B cell (primary cell): ENCODE data around the gene BMAL1. TPM values are rescaled to one million over a fixed set of nuclear protein-coding genes. Genes with fewer than 3 reads are reported as not detected.
"Not testable (repeated sequence)": the region's sequence is repeated elsewhere in the genome, so short reads cannot be mapped to it uniquely, and the experiment has no call there.

ENCODE experiments used
- ATAC-seq: fragments of 200-7000 bp; cut with Tn5 transposase; one replicate; pipeline ENCODE4 v1.10.0; 2021; ENCODE audit warnings: low read depth, mild to moderate bottlenecking, moderate number of reproducible peaks, moderate library complexity
- CTCF ChIA-PET: fragments of 350-600 bp; sonication (Branson Sonifier 250); formaldehyde crosslinking; loops from one replicate; lab custom pipeline; 2021; ENCODE audit warnings: antibody characterized with exemption, inconsistent platforms; lab: Charles Lee
- POLR2A ChIA-PET: fragments of 350-600 bp; sonication (Branson Sonifier 250); formaldehyde crosslinking; loops from one replicate; lab custom pipeline; 2021; ENCODE audit warnings: antibody characterized with exemption; lab: Charles Lee
- DNase-seq: peaks from one replicate; pipeline ENCODE4 v3.0.0; 2013
- H2AFZ ChIP-seq: 2 replicates; pipeline ENCODE4 v1.6.1; 2012; ENCODE audit warnings: mild to moderate bottlenecking, low read depth, low read length; ENCODE audit not compliant: insufficient read depth, poor library complexity, severe bottlenecking
- H3K27ac ChIP-seq, 2 donors: 1 replicate in 1 of 2; 2 replicates in 1 of 2; pipeline ENCODE4 v1.5.1; 2012 to 2013; ENCODE audit warnings: low read length in 2 of 2, mild to moderate bottlenecking in 2 of 2, moderate library complexity in 1 of 2
- H3K27me3 ChIP-seq, 4 experiments: fragments of 200-600 bp in 1 of 4; sonication (generic) in 1 of 4; replicated peaks in 1 of 4; 1 replicate in 2 of 4; 2 replicates in 2 of 4; pipeline versions ENCODE4 v1.6.1 to v1.7.0; 2013 to 2016; ENCODE audit warnings: low read length in 3 of 4, mild to moderate bottlenecking in 2 of 4, mixed read lengths in 1 of 4, moderate library complexity in 1 of 4; ENCODE audit not compliant: insufficient read depth in 4 of 4, control insufficient read depth in 3 of 4; ENCODE audit errors: control extremely low read depth in 1 of 4
- H3K36me3 ChIP-seq, 2 experiments: replicated peaks in 1 of 2; 1 replicate in 1 of 2; 2 replicates in 1 of 2; pipeline versions ENCODE4 v1.6.1 to v1.7.1; 2013; ENCODE audit warnings: low read length in 1 of 2; ENCODE audit not compliant: insufficient read depth in 2 of 2, control insufficient read depth in 1 of 2; ENCODE audit errors: control extremely low read depth in 1 of 2, extremely low read depth in 1 of 2
- H3K4me1 ChIP-seq, 2 donors: fragments of 200-600 bp in 1 of 2; sonication (generic) in 1 of 2; 1 replicate in 1 of 2; 2 replicates in 1 of 2; pipeline versions ENCODE4 v1.5.1 to v1.6.1; 2013 to 2017; ENCODE audit warnings: low read length in 2 of 2; ENCODE audit not compliant: control insufficient read depth in 2 of 2, insufficient read depth in 2 of 2
- H3K4me2 ChIP-seq: replicated peaks from 2 replicates; pipeline ENCODE3; 2012; ENCODE audit warnings: mild to moderate bottlenecking, low read depth, low read length; ENCODE audit not compliant: poor library complexity, severe bottlenecking
- H3K4me3 ChIP-seq, 5 experiments: fragments of 200-600 bp in 1 of 5; sonication (generic) in 1 of 5; 1 replicate in 3 of 5; 2 replicates in 2 of 5; pipeline versions ENCODE4 v1.5.1 to v1.7.0; 2011 to 2016; ENCODE audit warnings: low read length in 4 of 5, mild to moderate bottlenecking in 4 of 5, low read depth in 2 of 5, control low read depth in 1 of 5, moderate library complexity in 1 of 5; ENCODE audit not compliant: insufficient read depth in 1 of 5; ENCODE audit errors: control extremely low read depth in 1 of 5, extremely low read depth in 1 of 5
- H3K79me2 ChIP-seq: fragments of 200-600 bp; sonication (generic); one replicate; pipeline ENCODE4 v1.6.0; 2016; ENCODE audit warnings: low read length; ENCODE audit not compliant: control insufficient read depth, insufficient read depth
- H3K9ac ChIP-seq: fragments of 200-600 bp; sonication (generic); 2 replicates; pipeline ENCODE4 v1.6.1; 2017; ENCODE audit warnings: mild to moderate bottlenecking, low read length, moderate library complexity
- H3K9me3 ChIP-seq, 3 donors: one replicate each; pipeline versions ENCODE4 v1.6.1 to v1.7.1; 2013; ENCODE audit warnings: low read length in 2 of 3; ENCODE audit not compliant: control insufficient read depth in 2 of 3, insufficient read depth in 1 of 3; ENCODE audit errors: control extremely low read depth in 1 of 3
- H4K20me1 ChIP-seq: 2 replicates; pipeline ENCODE4 v1.6.0; 2012; ENCODE audit warnings: mild to moderate bottlenecking, low read length; ENCODE audit not compliant: insufficient read depth, control insufficient read depth, poor library complexity, severe bottlenecking
- H3K27ac Mint-ChIP-seq: one replicate; pipeline ENCODE4 v1.8.0; 2021; ENCODE audit warnings: mixed read lengths
- H3K27me3 Mint-ChIP-seq: one replicate; pipeline ENCODE4 v1.8.0; 2021; ENCODE audit warnings: mixed read lengths
- H3K4me1 Mint-ChIP-seq: one replicate; pipeline ENCODE4 v1.8.0; 2021; ENCODE audit warnings: mixed read lengths
- H3K4me3 Mint-ChIP-seq: one replicate; pipeline ENCODE4 v1.8.0; 2021; ENCODE audit warnings: mixed read lengths
- H3K9me3 Mint-ChIP-seq: one replicate; pipeline ENCODE4 v1.8.0; 2022; ENCODE audit warnings: mixed read lengths; ENCODE audit not compliant: insufficient read depth
- CTCF ChIP-seq: fragments of 200-600 bp; IDR thresholded peaks from one replicate; pipeline ENCODE4 v1.8.0; 2022; ENCODE audit warnings: antibody characterized with exemption, mild to moderate bottlenecking
- EZH2 ChIP-seq: IDR thresholded peaks from 2 replicates; pipeline ENCODE4 v1.6.1; 2012; ENCODE audit warnings: borderline replicate concordance, low read depth, mild to moderate bottlenecking, moderate library complexity, low read length; ENCODE audit not compliant: insufficient read depth, poor library complexity, severe bottlenecking
- WGBS: methylation state at CpG from one replicate; pipeline ENCODE4 v1.1.5; 2013; ENCODE audit warnings: missing lambda C conversion rate; ENCODE audit not compliant: insufficient coverage; 5-methylcytosine and 5-hydroxymethylcytosine counted together
- intact Hi-C: fragments of 100-400 bp; cut with micrococcal nuclease; formaldehyde crosslinking; loops from one replicate; pipeline ENCODE4 v1.10.0; 2022
- polyA plus RNA-seq: library from polyadenylated mRNA; depleted of rRNA; stranded (reverse); fragments of >200 nt; gene quantifications from 2 replicates; pipeline ENCODE4 v1.2.3, GENCODE V29; 2012
- total RNA-seq, 2 donors: library from RNA; stranded (reverse); fragments of 120-200 nt in 1 of 2; gene quantifications; 1 replicate in 1 of 2; 2 replicates in 1 of 2; pipeline versions ENCODE4 v1.2.3 to v1.2.4, GENCODE V29; 2013 to 2022

Gene BMAL1
- total and polyA plus RNA-seq, 2 donors (not counting 1 experiment from before 2014, with no cell fraction given) = 8.6 to 39.1 TPM

- Mint-ChIP-seq H3K9me3 (no peaks in the 10 kb centered on the region), H3K4me3 (no peak overlapping the region), H3K27ac (peak overlapping the region; percentile 4), H3K27me3 (no peaks in the 10 kb centered on the region), H3K4me1 (no peaks in the 10 kb centered on the region)
- Histone ChIP-seq H3K27ac (no peak overlapping the region), H3K9ac (no peak overlapping the region), H3K27me3 (no peaks in the 10 kb centered on the region), H3K4me2 (no peak overlapping the region), H3K4me1 (no peaks in the 10 kb centered on the region), H4K20me1 (no peaks in the 10 kb centered on the region), H3K36me3 (peaks cover 15 to 22% of the 10 kb centered on the region in 2 experiments), H2AFZ (no peak overlapping the region), H3K79me2 (no peaks in the 10 kb centered on the region), H3K9me3 (no peaks in the 10 kb centered on the region), H3K4me3 (no peak overlapping the region)
- intact Hi-C loops = no loop called here
- TF ChIP-seq EZH2 (no peak), CTCF (no peak)
- ChIA-PET POLR2A (no interaction called here), CTCF (no interaction called here)
- ATAC-seq (no peak), DNase-seq (no peak)
- WGBS = 100% methylated on average over 1 of the region's 1 CpG
These were observed 113.6 kb downstream of the BMAL1 start for GRCh38 chr11:13391217-13391616.

GRCh38 chr11:13398335-13398734, 120.7 kb downstream of the BMAL1 start:
- H3K4me2 ChIP-seq, H3K27me3 ChIP-seq, ATAC-seq, H3K4me1 Mint-ChIP-seq, H3K9ac ChIP-seq, H3K4me3 ChIP-seq, H3K27me3 Mint-ChIP-seq, H3K9me3 ChIP-seq, H3K27ac ChIP-seq, CTCF ChIA-PET, H3K4me1 ChIP-seq, H3K9me3 Mint-ChIP-seq, H3K79me2 ChIP-seq, POLR2A ChIA-PET, DNase-seq, H2AFZ ChIP-seq, intact Hi-C loops, H3K4me3 Mint-ChIP-seq, H4K20me1 ChIP-seq, H3K27ac Mint-ChIP-seq: not testable (repeated sequence)
- peaks cover 7 to 15% of the 10 kb centered on the region in 2 experiments for H3K36me3 ChIP-seq
